GM10266 (cell line): ENCODE data around the gene XCL2.

ENCODE experiments used
- DNase-seq: peaks from one replicate; pipeline ENCODE4 v3.0.0; 2012; ENCODE audit errors: extremely low spot score
- CTCF ChIP-seq: IDR thresholded peaks from 2 replicates; pipeline ENCODE4 v1.5.1; 2012; ENCODE audit warnings: mild to moderate bottlenecking, low read depth; ENCODE audit not compliant: control insufficient read depth, insufficient read depth; ENCODE audit errors: missing control alignments

Gene XCL2

GRCh38 chr1:168520052-168520751 is 23.6 kb downstream of the XCL2 start:
- peak; percentile 41 for DNase-seq
- no peak for TF ChIP-seq CTCF

GRCh38 chr1:168518813-168519212 is 25.0 kb downstream of the XCL2 start:
- no peak for TF ChIP-seq CTCF
- DNase-seq, result no peak

- DNase-seq, result no peak
- TF ChIP-seq CTCF, result no peak
These were observed 25.6 kb downstream of the XCL2 start for GRCh38 chr1:168518201-168518689.

GRCh38 chr1:168514455-168514854 is 29.3 kb downstream of the XCL2 start:
- DNase-seq, result no peak
- TF ChIP-seq CTCF, result no peak

- DNase-seq, result no peak
- TF ChIP-seq CTCF, result no peak
These were observed 30.0 kb downstream of the XCL2 start for GRCh38 chr1:168513656-168514404.

GRCh38 chr1:168512864-168513595 is 30.8 kb downstream of the XCL2 start:
- no peak for TF ChIP-seq CTCF
- no peak for DNase-seq
